GM18870 (cell line): ENCODE measurements around the gene SLX4IP.

ENCODE experiments used
- ATAC-seq: cut with Tn5 transposase; IDR thresholded peaks from one replicate; pipeline ENCODE4 v1.9.1; 2021; ENCODE audit warnings: moderate library complexity; ENCODE audit not compliant: unreplicated experiment

Gene SLX4IP

GRCh38 chr20:10622657-10623418 is 187.7 kb downstream of the SLX4IP start:
- no peak for ATAC-seq

GRCh38 chr20:10625641-10626040 is 190.5 kb downstream of the SLX4IP start:
- no peak for ATAC-seq

DNA sequence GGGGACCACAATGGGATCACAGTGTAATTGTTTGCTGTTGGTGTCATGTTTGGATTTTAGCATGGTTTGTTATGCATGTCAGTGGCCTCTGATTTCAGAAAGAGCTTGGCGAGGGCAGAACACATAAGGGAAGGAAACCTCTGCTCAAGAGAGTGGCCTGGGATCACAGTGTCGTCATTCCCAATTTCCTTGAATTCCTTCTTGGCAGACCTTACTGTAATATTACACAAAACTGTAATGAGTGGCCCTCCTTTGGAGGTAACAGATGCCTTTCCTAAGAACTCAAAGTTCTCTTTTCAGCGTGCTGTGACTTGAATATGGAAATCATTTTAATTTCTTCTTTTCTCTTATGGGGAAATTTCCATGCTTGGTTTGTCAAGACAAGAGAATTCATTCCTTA is 191.8 kb downstream of the SLX4IP start:
- ATAC-seq: no peak

- ATAC-seq: no peak
Observed at GRCh38 chr20:10629946-10630650, 195.0 kb downstream of the SLX4IP start.

DNA sequence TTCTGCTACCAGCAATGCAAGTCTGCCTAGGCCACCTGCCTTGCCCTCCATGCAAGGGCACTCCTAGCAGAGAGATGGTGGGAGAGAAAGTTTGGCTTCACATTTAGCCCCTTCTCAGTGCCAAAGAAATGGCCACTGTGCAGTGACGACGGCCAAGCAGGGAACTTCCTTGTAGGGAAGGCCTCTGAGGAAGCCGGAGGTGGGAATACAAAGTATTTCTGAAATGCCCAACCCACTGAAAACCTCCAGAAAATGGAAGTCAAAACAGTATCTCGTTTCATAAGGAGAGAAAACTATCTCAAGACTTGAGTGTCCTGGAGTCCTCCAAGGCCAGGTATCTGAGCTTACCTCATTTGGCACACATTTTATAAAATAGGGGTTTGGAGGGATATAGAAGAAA is 196.0 kb downstream of the SLX4IP start:
- ATAC-seq: no peak

GRCh38 chr20:10632721-10633509 is 197.8 kb downstream of the SLX4IP start:
- ATAC-seq: no peak

DNA sequence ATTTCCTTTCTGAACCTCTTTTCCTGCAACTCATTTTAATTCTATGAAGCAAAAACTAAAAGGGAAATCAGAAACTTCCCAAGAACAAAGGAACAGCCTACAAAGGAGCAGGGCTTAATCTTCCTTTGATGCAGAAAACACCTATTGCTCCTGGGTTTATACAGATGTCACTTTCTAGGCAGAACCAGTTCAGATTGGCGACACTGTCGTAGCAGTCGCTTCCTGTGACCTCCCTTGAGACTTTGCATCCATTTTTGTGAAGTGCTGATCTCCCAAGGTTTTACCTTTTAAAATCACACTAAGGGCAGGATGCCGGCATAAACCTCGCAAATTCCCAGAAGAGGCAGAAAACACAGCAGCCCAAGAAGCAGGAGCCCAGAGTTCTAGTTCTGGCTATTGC is 198.6 kb downstream of the SLX4IP start:
- no peak for ATAC-seq

GRCh38 chr20:10634211-10634610 is 199.1 kb downstream of the SLX4IP start:
- no peak for ATAC-seq

DNA sequence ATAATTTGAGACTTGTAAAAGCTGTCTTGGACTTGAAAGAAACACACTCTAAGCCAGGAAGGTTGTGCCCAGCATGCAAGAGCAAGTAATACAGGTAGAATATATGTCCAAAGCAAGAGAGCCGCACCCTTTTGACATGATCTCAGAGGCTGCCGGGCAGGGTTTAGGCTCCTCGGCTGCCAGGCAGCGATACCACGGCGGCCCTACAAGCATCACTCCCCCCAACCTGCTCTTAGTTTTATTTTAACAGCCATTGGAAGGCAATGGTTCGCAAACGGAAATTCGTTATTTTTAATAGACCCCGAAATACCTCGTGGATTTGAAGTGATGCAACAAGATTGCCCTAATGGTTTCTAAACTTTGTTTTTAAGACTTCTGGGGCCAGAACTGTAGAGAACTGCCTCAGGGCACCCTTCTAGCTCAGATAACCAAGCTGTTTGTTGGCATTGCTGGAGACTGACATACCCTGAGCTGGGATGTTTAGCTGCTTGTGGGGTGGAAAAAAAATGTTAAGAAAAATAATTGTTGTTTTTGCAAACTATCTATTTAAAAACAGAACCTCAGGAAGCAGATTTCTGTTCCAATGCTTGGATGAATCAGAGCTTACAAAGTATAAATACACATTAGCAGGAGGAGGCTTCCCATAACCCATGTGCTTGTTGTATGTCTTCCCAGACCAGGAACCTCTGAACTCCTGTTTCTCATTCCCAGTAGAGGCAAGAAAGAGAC is 199.7 kb downstream of the SLX4IP start:
- ATAC-seq: no peak

- no peak for ATAC-seq
Observed at GRCh38 chr20:10635476-10636208, 200.5 kb downstream of the SLX4IP start.

DNA sequence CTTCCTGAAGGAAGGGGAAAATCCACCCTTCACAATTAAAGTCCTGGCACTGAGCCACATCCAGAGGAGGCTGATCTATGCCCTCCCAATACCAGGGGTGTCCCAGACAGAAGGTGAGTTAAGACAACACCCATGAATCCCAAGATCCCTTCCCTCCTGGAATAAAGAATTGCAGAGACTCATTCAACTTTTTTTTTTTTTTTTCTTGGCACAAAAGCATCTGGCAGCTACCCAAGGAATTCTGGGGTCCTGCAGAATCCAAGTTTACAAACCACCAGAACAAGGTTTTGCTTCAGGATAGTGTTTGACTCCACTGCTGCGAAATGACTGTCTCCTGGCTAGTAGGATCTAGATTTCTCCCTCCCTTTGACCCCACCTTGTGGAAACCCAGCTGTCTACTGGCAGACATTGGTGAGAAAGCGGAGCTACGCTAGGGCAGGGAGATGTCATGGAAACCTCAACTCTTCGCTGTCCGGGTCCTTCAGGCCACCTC is 201.3 kb downstream of the SLX4IP start:
- no peak for ATAC-seq

DNA sequence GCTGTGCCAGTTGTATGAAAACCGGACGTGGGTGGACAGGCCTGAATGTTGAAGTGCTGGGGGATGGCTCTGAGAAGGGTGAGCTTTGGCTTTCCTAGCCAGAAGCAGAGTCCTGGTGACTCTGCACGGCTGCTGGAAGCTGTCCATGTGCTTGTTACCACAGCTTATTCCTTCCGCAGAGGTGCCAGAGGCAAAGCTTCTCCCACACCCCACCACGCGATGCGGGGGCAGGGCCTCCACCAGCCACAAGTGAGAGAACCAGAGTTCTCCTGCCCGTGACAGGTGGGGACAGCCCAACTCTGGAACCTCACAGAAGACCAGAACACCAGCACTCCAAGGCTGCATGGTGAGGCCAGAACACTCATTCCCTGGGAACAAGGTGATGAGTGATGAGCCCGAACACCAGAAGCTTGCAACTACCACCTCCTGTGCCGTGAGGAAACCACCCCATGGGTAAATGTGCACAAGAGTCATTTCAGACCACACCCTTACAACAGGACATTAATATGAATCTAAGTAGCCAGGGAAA is 202.0 kb downstream of the SLX4IP start:
- ATAC-seq: no peak

GRCh38 chr20:10637563-10637962 is 202.5 kb downstream of the SLX4IP start:
- no peak for ATAC-seq

DNA sequence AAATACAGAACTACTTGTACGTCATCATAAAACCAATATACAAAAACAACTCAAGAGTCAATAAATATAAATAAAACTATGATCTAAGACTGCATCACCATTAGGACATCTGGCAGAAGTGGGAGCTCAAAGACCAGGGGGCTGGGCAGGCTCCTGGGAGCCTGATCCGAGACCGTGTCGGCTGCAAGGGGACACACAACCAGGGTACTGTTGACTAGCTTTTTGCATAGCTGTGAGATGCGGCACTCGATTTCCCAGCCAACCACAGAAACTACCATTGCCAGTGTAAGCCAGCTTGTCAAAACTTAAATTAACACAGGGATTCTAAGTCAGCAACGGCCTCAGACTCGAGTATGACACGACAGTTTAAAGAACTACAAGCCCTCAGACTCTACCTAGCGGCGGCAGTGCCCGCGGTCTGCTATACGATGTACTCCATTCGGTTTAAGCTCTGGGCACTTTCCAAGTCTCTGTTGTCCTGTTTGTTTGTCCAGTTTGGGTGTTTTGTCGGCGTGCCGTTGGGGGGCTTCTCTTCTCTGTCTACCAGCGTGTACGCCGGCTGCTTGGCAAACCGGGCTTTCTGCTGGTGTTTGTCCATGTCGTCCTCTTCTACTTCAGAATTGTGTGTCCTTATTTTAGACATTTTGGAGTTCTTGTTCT is 204.1 kb downstream of the SLX4IP start:
- no peak for ATAC-seq

DNA sequence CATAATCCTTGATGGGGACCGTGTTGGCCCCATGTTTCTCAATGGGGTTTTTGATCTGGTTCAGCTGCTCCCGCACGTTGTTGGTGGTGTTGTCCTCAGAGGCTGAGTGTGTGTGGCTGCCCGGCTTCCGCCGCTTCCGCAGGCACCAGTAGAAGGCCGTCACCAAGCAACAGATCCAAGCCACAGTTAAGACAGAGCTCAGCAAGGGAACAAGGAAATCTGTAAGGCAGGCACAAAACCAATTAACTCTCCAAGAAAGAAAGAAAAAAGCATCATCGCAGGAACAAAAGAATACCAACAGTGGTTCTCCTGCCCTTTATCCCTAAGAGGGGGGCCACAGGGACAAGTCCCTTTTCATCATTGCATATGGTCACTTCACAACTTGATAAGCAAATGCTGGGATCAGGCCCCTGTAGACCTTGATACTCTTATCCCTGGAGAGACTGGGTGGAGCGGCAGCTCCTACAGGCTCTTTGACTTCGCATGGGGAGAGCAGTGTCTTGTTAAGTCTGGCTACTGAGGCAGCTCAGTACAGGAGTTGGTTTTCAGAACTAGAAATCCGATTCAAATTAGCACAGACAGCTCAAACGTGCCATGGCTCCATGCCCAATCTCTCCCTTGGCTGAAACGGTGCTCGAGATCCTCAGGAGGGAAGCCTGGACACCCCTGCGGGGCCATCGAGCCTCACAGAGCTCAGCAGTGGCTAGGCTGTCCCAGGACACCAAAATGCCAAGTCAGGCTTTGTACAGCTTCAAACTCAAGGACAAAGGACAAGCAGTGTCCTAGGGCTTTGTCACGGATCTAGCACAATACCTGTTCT is 204.8 kb downstream of the SLX4IP start:
- ATAC-seq: no peak

DNA sequence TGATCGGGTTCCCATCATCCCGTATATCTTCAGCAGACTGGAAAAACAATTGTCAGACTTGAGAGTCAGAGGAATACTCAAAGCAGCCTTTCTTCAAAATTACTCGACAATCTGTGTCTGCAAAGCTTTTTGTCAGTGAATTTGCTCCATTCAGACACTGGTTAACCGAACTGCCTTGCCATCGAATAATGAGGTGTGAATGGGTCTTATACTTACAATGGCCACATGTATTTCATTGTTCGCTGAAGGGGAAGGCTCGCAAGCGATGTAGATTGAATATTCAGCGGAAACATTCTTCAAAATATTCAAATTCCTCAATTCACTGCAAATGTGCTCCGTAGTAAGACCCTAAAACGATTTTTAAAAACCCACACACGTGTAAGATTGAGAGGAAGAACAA is 205.8 kb downstream of the SLX4IP start:
- ATAC-seq: no peak

DNA sequence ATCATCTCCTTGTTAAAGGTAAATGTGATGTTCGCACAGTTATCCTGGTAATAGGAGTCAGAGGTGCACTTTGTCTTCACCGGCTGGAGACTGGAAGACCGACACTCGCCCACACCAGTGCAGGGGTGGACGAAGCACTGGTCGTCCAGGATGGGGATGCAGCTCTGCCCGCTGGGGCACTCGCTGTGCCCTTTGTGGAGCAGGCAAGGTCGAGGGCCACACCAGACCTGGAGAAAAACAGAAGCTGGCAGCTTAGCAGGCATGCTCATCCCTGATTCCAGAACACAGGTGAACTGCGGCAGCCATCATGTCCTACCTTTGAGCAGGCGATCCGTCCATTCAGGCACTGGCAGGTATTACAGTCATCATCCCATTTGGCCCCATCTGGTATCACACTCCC is 206.4 kb downstream of the SLX4IP start:
- no peak for ATAC-seq

GRCh38 chr20:10641893-10642292 is 206.8 kb downstream of the SLX4IP start:
- ATAC-seq: no peak
